ELF-1 (cell line): ENCODE data around the gene ENO3.

ENCODE experiments used
- DNase-seq: peaks from one replicate; pipeline ENCODE4 v3.0.0-alpha.2; 2016; ENCODE audit warnings: low read depth, low spot score

ENO3 gene

GRCh38 chr17:4973256-4974114 lies 22.6 kb downstream of the ENO3 start:
- DNase-seq = no peak

GRCh38 chr17:4974115-4974670 lies 23.3 kb downstream of the ENO3 start:
- no peak for DNase-seq

- DNase-seq = no peak
Observed at GRCh38 chr17:4978726-4979125, 27.8 kb downstream of the ENO3 start.

GRCh38 chr17:4980644-4981216 lies 29.8 kb downstream of the ENO3 start:
- peak; percentile 70 for DNase-seq

GRCh38 chr17:4982305-4982704 lies 31.4 kb downstream of the ENO3 start:
- no peak for DNase-seq

GRCh38 chr17:4986403-4986802 lies 35.5 kb downstream of the ENO3 start:
- DNase-seq = no peak

- DNase-seq = peak; percentile 85
Observed at GRCh38 chr17:4986951-4987766, 36.2 kb downstream of the ENO3 start, which contains the start of gene CAMTA2. Gene CAMTA2 (minus strand): TSS chr17:4987675. CDS start chr17:4986222, 1,453 bp downstream.

- no peak for DNase-seq
Observed at GRCh38 chr17:4987767-4988567, 37.0 kb downstream of the ENO3 start.

GRCh38 chr17:4994081-4994595 lies 43.2 kb downstream of the ENO3 start:
- no peak for DNase-seq

GRCh38 chr17:4997302-4998026 lies 46.5 kb downstream of the ENO3 start, which contains the start of the genes INCA1 and KIF1C:
Gene INCA1 (minus strand): TSS chr17:4997522. CDS start chr17:4994437, 3,085 bp downstream.
Gene KIF1C (plus strand): TSS chr17:4997950. CDS start chr17:5000247, 2,297 bp downstream.
- DNase-seq = peak; percentile 95

- DNase-seq = peak; percentile 38
Observed at GRCh38 chr17:4998027-4998731, 47.3 kb downstream of the ENO3 start.

- peak; percentile 20 for DNase-seq
Observed at GRCh38 chr17:4998732-4999429, 48.0 kb downstream of the ENO3 start.

- DNase-seq = no peak
Observed at GRCh38 chr17:4999430-5000093, 48.6 kb downstream of the ENO3 start.

GRCh38 chr17:5000237-5000639 lies 49.3 kb downstream of the ENO3 start:
- DNase-seq = peak; percentile 14

GRCh38 chr17:5002121-5002788 lies 51.3 kb downstream of the ENO3 start:
- no peak for DNase-seq

GRCh38 chr17:5003214-5003867 lies 52.4 kb downstream of the ENO3 start:
- no peak for DNase-seq
